NCI-H524 (cell line): ENCODE measurements around the gene METTL4.

ENCODE experiments used
- DNase-seq, 2 experiments: peaks; one replicate each; lab custom pipeline; 2025; lab: John Stamatoyannopoulos, UW

The METTL4 gene

DNA sequence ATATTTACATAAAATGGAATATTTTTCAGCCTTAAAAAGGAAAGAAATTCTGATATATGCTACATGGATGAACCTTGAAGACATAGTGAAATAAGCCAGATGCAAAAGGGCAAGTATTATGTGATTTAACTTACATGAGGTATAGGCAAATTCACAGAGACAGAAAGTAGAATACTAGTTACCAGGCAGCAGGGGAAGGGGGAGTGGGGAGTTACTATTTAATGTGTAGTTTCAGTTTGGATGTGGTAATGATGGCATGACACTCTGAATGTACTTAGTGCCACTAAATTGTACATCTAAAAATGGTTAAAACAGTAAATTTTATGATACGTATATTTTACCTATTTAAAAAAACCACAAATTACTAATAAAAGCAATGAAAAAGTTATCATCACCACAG is 12.1 kb downstream of the METTL4 start:
- DNase-seq: no peak

DNA sequence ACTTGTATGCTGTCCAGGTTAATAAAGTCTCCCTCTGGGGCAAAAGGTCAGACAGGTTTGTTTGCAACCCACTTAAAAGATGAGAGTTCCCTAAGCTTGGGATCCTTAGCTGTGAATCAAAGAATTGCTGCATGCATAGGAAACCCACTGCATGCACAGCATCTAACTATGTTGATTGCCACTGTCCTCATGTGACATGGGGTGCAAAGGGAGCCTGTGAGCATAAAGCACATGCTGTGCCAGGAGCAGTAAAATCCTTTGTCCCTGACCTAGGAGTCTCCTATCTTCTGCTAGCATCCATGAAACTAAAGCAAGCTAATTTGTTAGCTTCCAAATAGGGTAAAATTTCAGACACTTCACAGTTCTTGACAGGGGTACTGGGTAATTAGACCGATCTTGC is 13.8 kb downstream of the METTL4 start:
- DNase-seq: no peak

DNA sequence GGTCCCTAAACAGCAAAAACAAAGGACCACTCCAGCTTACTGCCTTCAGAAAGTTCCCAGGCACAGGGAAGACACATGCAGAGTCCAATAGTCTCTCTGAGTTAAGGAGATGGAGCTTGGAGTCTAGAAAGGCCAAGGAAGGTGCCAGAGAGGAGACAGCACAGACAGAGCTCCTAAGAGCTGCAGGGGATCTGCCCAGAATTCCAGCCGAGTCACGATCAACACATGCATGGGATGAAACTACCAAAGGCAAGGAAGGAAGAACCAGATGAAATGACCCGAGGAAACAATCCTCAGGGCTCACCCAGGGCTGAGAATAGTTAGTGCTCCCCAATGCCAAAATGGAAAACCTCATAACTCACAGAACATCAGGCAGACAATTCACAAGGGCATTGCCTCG is 15.4 kb downstream of the METTL4 start:
- DNase-seq: no peak

DNA sequence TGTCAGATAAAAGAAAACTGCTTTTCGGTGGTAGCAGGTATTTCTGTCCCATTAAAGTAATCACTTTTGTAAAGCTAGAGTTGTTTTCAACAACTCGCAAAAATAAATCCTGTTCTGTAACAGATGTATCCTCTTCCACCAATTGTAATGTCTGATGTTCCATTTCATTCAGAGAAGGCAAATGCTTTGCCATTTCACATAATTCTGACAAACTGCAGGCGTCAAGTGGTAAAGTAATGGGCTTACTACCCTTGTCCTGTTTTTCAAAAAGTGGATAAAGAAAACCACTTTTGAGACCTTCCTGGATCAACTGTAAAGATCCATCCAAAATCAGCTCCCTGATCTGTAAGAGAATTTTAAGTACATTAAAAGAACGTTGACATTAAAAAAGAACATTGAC is 16.6 kb downstream of the METTL4 start:
- DNase-seq: no peak

DNA sequence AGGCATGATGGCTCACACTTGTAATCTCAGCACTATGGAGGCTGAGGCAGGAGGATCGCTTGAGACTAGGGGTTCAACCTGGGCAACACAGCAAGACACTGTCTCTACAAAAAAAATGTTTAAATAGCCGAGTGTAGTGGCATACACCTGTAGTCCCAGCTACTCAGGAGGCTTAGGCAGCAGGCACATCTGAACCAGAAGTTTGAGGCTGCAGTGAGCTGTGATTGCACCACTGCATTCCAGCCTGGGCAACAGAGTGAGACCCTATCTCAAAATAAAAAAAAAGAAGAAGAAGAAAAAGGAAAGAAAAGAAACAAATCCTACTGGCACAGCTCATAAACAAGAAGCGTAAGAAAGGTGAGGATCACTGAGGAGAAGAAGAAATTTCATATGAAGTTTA is 19.9 kb downstream of the METTL4 start:
- no peak for DNase-seq

DNA sequence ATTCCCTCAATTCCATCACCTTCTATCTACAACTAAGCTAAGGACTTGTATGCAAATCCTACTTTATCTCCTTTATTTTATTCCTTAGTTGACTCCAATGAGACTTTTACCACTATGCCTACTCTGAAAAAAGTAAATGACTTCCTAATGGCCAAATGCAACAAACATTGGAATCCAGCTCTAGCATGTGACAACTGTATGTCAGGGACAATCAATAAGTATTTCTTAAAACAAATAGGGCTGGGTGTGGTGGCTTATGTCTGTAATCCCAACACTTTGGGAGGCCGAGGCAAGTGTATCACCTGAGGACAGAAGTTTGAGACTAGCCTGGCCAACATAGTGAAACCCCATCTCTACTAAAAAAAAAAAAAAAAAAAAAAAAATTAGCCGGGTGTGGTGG is 21.8 kb downstream of the METTL4 start:
- DNase-seq: no peak

DNA sequence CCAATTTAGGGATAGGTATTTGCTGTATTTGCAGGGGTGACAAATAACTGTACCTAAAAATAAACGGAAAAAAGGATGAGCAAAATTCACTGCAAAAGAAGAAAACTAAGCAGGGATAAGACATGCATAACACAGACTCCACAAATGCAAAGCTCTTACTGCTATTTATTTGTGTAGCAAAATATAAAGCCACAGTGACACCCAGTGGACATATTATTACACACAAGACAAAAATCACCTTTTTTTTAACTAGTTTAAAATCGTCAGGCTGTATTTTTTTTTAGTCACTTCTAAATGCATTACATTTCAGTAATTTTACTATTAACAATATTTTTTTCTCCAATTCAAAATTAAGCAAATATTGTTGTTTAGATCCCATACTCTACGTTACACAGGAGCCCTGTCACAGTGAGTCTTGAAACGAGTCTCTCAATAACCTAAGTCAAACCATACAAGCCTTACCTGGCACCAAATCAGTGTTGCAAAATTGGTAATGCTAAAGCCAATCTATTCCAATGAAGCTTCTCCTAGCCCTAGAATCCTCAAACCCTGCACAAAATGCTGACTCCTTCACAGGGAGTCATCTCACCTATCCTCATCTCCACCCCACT is 23.7 kb downstream of the METTL4 start:
- DNase-seq: peak in 1 of 2 experiments; percentile 50

DNA sequence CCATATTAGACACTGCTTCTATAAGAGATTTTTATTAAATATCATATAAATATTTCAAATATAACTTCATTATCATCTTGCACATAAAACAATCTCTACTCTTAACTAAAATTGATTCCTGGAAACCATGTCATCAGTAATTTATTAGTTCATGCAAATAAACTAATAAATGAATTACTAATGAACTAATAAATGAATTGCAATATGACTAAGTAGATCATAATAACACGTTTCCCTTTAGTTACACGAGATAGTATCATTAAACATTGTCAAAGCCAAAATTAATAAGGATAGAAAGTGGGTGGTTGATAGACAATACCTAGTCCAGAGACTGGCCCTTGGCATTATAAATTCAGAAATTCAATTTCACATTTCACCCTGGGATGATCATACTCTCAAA is 26.1 kb downstream of the METTL4 start:
- DNase-seq: no peak

DNA sequence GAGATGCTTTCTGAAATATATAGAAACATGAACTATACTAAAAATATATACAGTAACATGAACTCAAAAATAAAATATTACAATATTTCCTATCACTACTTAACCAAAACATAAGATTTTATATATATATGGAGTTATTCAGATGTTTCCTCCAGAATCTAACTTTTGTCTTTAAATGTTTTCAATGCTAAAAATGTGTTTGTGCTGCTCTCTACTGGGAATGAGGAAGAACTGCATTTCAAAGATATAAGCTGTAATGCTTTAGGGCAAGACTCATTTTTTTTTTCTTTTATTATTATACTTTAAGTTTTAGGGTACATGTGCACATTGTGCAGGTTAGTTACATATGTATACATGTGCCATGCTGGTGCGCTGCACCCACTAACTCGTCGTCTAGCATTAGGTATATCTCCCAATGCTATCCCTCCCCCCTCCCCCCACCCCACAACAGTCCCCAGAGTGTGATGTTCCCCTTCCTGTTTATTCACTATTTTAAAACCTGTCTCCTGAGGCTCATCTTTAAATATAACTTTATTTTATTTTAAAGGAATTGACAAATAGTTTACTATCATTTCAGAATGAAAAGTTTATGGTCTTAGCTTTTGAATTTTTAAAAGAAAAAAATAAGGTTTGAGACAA is 29.3 kb downstream of the METTL4 start:
- DNase-seq: peak in 1 of 2 experiments; percentile 40

DNA sequence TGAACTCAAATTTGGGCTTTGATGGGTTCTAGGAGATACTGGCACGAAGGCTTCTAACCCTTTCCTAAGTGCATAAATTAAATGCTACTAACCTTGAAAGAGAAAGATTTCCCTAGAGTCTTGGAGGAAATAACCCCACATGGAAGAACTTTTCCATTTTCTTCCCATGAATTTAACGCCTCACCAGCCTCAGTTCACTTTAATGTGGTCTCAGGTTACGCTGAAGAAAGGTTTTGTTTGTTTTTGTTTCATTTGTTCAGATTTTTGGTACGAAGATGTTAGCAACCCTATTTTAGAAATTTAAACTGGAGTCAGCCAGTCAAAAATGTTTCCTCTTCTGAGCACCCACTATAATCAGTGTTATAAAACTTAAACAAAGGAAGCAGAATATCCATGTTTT is 30.7 kb downstream of the METTL4 start:
- no peak for DNase-seq

DNA sequence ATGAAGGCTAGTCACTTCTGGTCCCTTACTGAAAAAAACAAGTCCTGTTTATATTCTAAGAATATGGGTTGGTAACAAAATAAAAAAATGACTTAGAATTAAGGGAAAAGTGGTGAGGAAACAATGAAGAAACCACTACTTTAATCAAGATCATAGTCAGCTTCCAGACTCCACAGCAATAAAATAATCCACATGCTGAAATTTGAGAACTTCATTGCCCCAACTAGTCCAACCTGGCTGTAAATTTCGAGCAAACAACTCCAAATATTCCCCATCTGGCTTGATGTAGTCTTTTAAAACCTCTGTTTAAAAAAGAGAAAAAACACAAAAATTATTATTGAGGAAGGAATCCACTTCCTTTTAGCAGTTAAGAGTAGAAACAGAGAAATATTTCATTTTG is 32.5 kb downstream of the METTL4 start:
- peak; percentile 24 to 70 for DNase-seq

DNA sequence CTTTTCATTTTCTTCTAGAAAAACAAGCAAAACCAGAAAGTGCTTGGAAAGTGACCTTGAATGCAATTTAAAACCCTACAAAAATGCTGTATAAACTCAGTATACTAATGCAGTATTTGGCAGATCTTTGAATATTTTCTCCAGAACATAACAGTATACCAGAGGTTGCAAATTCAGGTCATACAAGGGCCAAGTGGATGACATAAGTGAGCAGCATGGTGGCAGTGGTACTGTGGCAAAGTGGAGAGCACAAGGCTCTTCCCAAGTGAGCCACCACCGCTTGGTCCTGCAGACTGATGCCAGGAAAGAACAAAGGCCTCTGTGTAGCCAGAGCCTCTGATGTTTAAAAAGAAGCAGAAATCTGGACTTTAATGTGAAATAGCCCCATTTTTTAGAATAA is 33.1 kb downstream of the METTL4 start:
- peak in 1 of 2 experiments; percentile 37 for DNase-seq

DNA sequence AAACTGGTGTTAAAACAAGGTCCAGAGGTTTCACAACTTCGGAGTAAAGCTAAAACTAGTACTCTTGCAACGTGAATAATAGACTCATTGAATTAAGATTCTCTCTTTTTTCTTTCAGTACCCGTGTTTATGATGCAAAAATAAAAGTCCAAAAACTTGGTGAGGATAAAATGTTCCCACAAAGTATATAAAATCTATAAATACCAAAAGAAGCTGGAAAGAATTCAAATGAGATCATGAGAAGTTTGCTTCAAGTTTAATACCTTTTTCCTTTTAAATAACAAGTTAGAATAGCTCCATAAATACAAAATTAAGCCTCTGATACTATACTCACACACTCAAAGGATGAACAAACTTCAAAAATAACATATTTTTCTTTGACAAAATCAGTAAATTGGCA is 34.0 kb downstream of the METTL4 start:
- DNase-seq: no peak

DNA sequence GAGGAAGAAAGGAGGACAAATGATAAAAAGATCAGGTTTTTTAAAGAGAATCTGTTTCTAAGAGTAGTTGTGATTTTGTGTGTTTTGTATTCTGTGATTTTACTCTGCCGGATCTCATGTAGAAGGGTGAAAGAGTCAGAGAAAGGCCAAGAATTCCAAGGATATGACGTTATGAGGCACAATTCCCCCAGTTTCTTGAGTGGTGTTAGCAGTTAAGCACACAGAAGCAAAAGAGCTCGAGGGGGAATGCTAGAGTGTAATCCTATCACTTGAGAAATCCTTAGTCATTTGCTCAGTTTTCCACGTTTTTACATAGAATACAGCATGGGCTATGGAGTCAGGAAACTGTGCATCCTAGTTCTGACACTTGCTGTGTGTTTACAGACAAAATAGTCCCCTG is 34.8 kb downstream of the METTL4 start:
- DNase-seq: peak in 1 of 2 experiments; percentile 15

DNA sequence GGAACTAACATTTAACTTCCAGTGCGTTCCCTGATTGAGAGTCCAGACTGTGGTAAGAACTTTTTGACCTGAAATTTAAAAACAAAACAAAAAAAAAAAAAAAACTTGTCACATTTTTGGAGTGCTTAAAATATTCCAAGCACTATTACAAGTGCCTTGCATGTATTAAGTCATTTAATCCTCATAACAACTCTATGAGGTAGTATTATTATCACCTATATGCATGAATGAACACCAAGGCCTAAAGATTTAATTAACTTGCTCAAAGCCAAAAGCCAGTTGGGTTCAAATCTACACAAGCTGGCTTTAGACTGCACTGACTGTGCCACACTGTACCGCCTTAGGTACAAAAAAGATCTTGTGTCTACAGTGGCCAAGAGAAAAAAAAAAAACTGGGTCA is 35.2 kb downstream of the METTL4 start:
- DNase-seq: no peak

DNA sequence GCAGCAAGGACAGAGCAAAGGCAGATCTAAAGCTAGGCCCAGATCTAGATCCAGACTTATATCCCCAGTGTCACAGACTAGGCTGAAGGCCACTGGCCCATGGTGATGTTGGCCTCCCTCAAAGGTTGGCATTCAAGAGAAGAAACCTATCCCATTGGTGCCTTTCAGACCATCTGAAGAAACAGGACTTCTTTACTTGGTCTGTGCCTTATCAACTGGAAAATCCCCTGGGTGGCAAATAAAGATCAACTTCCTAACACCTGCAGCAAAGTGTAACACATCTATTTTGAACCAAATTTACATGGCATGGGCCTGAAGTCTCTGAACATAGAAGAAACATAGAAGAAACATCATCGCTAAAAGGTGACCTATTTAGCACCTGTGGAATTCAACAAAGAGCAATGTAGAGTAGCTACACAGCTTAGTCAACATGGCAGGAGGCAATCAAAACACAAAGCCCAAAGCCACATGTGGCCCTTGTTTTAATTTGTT is 35.8 kb downstream of the METTL4 start:
- no peak for DNase-seq

DNA sequence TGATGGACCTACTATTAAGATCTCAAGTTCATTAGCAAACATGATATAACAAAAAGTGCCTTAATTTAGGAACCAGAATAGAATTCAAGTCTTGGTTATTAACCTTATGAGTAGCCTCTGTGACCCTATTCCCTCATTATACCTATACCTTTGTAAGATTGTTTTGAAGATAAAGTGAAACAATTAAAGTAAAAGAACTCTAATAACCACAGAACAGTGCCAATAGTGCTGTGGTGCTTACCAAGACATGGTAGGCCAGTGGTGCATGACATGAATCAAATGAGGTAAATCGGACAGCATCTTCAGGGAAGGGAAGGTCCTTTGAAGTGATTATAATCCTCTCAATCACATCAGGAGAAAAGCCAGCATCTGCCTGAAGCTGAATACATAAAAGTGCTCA is 36.4 kb downstream of the METTL4 start:
- no peak for DNase-seq

DNA sequence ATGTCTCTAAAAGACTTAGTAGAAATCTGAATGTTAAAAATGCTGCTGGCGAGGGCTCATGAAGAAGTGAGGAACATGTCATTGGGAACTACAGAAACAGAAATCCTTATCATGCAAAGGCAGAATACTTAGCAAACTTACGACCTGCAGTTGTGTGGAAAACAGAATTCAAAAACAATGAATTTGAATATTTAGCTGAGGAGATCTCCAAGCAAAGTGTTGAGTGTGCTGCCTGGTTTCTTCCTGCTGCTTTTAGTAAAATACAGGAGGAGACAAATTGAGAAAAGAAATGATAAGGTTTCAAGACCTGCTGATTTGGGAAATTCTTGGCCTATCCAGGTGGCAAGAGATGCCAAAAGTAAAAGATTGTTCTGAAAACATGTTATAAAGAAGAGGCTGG is 38.5 kb downstream of the METTL4 start:
- DNase-seq: no peak

DNA sequence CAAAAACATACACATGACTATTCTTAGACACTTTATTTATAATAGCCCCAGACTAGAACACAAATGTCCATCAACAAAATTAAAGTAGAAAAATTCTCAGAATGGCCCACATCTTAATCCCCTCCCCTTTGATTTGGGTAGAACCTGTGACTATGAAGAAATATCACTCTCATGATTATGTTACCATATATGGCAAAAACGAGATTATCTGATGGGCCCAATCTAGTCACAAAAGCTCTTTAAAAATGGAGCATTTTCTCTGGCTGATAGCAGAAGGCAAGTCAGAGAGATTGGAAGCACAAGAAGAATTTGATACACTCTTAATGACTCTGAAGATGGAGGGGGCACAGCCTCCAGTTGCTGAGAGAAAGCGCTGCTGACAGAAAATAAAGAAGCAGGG is 39.6 kb downstream of the METTL4 start:
- DNase-seq: no peak

DNA sequence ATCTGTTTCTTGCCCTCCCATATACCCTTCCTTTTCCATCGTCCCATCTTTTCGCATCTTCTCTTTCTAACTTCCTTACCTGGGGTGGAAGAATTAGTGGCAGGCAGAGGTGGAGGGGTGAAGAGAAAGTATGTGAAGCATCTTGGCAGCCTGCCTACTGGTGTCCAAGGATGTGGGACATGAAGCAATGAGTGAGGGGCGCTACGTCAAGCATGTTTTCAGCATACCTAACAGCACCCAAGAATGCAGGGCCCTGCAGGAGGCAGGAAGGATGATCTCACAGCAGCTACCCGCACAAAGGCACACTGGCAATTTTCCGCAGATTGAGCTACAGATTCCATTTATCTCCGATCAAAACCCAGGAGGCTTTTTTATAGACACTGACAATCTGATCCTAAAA is 42.2 kb downstream of the METTL4 start:
- DNase-seq: no peak

DNA sequence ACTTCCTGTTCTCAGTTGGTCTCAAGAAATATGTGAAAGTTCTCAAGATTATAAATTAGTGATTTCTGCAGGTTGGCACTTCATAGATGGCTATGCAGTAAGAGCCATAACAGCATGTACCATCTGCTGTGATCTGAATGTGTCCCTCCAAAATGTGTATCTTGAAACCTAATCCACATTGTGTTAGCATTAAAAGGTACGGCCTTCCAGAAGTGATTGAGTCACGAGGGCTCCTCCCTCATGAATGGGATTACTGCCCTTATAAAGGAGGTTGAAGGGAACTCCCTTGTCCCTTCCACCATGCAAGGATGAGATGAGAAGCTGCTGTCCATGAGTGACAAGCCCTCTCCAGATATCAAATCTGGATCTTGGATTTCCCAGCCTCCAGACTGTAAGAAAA is 45.0 kb downstream of the METTL4 start:
- peak; percentile 44 to 82 for DNase-seq

DNA sequence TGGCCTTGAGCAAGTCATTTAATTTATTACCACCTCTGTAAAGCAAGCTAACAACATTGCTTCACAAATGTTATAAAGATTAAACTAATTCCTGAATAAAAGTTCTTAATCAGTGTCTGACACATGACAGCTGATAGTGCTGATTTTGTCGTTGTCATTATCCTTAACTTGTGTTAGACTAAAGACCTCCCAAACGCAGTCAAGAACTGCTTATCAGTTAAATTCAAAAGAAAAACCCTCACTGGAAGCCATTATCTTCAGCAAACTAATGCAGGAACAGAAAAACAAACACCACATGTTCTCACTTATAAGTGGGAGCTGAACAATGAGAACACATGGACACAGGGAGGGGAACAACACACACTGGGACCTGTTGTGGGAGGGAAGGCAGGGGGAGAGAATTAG is 46.5 kb downstream of the METTL4 start:
- DNase-seq: peak; percentile 7 to 56

DNA sequence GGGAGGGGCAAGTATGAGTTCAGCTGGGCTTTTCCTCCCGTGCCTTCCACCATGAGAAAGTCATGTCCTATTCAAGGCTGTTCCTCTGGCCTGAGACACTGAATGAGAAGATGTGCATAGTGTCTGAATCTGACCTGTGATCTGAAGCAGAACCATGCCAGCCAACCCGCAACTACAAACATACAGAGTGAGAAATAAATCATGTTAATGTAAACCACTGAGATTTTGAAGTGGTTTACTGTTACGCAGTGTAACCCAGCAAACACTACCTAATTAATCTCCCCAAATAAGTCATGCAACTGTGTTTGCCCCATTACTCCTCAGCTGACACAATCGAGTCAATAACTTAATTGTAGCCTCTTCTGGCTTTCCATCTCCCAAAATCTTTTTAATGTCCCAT is 49.2 kb downstream of the METTL4 start:
- no peak for DNase-seq

DNA sequence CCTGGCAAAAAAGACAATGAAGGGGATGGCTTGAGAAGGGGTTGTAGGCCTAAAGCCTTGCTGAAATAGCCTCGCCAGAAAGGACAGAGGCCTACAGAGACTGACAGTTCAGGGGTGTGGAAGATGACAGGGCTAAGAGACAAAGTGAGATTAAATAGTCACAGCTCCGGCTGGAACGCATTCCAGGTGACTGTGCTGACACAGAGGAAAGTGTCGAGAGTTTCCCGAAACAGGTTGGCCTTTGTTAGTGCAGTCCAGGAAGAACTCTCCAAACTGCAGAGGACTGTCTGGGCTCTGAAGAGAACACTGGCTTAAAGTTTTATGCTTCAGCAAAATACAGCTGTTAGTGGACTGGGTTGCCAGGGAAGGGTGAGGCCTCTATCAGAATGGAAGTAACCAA is 52.8 kb downstream of the METTL4 start:
- no peak for DNase-seq
